Measurements from ENCODE around the gene RILPL2. TPM values are rescaled to one million over a fixed set of nuclear protein-coding genes. Genes with fewer than 3 reads are reported as not detected.
"Not testable (repeated sequence)": the region's sequence is repeated elsewhere in the genome, so short reads cannot be mapped to it uniquely, and the experiment has no call there.

The RILPL2 gene
- total RNA-seq, 1 donor from 2014 or later, result 2.2 TPM

DNA sequence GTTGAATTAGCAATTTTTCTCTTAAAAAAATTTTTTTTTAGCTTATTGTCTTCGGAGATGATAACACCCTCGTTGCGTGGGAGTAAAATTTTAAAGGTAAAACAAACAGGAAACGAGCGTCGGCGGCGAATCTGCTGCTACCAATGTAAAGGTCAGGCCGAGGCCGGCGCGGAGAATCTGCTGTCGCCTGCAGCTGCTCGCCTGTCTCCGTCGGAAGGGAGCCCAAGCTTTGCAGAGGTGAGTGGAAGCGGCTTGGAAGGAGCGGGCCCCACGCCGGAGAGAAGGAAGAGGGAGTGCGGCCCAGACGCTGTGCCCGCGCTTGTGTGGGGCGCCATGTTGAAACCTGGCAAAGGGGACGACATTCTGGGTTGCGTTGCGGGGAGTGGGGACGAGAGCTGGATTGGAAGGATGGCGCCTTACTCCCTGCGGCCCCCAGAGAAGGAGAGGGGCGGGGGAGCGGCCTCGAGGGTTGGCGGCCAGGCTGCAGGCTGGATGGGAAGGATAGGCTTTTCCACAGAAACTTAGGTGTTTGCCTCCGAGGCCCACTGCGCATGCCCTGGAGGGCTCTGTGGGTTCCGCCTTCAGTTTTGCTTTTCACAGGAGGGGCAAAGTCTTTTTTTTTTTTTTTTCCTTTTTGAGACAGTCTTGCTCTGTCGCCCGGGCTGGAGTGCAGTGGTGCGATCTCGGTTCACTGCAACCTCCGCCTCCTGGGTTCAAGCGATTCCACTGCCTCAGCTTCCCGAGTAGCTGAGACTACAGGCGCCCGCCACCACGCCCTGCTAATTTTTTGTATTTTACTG lies 21.7 kb upstream of the RILPL2 start, which contains the start of gene SNRNP35:
Gene SNRNP35, plus strand, starts transcription at position 160 of the 800 bp plus-strand sequence. CDS start 7,402 bp downstream, outside the sequence.
- intact Hi-C loops (cut with micrococcal nuclease), result no loop called here
- peaks cover 6% of the 10 kb centered on the region for H3K36me3 ChIP-seq
- H3K9me3 ChIP-seq (replicated peaks), result no peaks in the 10 kb centered on the region

DNA sequence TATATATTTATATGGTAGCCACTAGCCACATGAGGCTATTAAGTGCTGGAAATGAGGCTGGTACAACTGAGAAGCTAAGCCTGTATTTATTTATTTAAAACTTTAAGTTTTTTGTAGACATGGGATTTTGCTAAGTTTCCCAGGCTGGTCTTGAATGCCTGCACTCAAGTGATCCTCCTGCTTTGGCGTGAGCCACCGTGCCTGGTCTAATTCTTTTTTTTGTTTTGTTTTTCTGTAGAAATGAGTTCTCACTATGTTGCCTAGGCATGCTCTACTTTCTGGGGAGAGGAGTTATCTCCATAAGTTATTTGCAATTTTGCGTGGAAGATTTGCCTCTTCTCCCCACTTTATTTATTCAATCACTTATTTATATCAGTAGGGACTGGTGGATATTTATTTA lies 16.7 kb upstream of the RILPL2 start:
- H3K27me3 ChIP-seq (ENCODE audit: low read depth), result no peaks in the 10 kb centered on the region
- TF ChIP-seq CTCF (IDR thresholded peaks at IDR 0.05; ENCODE audit: borderline replicate concordance), result no peak
- no peaks in the 10 kb centered on the region for H3K9me3 ChIP-seq (replicated peaks)
- intact Hi-C loops (cut with micrococcal nuclease), result no loop called here
- no peak overlapping the region for H3K4me3 ChIP-seq
- H3K36me3 ChIP-seq, result no peaks in the 10 kb centered on the region
- DNase-seq, result no peak
- no peak overlapping the region for H3K27ac ChIP-seq (replicated peaks)
- peaks cover 3% of the 10 kb centered on the region for H3K4me1 ChIP-seq

More for the DNA sequence above, 21.7 kb upstream of the RILPL2 start, which contains the start of gene SNRNP35:
- Histone ChIP-seq H3K4me1 (peaks cover 24% of the 10 kb centered on the region), H3K4me3 (peak within 1 kb of the TSS; percentile 90), H3K27ac (replicated peaks) (peak within 1 kb of the TSS; percentile 99), H3K27me3 (ENCODE audit: low read depth) (no peaks in the 10 kb centered on the region)
- no peak for TF ChIP-seq CTCF (IDR thresholded peaks at IDR 0.05; ENCODE audit: borderline replicate concordance)
- DNase-seq, result peak; percentile 83

DNA sequence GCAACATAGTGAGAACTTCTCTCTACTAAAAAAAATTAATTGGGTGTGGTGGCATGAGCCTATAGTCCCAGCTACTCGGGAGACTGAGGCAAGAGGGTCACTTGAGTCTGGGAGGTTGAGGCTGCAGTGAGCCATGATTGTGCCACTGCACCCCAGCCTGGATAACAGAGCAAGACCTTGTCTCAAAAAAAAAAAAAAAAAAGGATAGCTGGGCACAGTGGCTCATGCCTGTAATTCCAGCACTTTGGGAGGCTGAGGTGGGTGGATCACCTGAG lies 15.7 kb upstream of the RILPL2 start:
- intact Hi-C loops (cut with micrococcal nuclease); H3K27me3 ChIP-seq (ENCODE audit: low read depth); H3K36me3 ChIP-seq; H3K9me3 ChIP-seq (replicated peaks); H3K4me1 ChIP-seq; H3K4me3 ChIP-seq; H3K27ac ChIP-seq (replicated peaks); DNase-seq: not testable (repeated sequence)

- no peaks in the 10 kb centered on the region for H3K27me3 ChIP-seq (ENCODE audit: low read depth)
- no peak for DNase-seq
- H3K9me3 ChIP-seq (replicated peaks), result no peaks in the 10 kb centered on the region
- H3K4me1 ChIP-seq, result peaks cover 12% of the 10 kb centered on the region
- H3K4me3 ChIP-seq, result no peak overlapping the region
- no peak overlapping the region for H3K27ac ChIP-seq (replicated peaks)
- TF ChIP-seq CTCF (IDR thresholded peaks at IDR 0.05; ENCODE audit: borderline replicate concordance), result no peak
- intact Hi-C loops (cut with micrococcal nuclease), result no loop called here
- no peaks in the 10 kb centered on the region for H3K36me3 ChIP-seq
Measured at GRCh38 chr12:123450636-123451035, 14.2 kb upstream of the RILPL2 start.

DNA sequence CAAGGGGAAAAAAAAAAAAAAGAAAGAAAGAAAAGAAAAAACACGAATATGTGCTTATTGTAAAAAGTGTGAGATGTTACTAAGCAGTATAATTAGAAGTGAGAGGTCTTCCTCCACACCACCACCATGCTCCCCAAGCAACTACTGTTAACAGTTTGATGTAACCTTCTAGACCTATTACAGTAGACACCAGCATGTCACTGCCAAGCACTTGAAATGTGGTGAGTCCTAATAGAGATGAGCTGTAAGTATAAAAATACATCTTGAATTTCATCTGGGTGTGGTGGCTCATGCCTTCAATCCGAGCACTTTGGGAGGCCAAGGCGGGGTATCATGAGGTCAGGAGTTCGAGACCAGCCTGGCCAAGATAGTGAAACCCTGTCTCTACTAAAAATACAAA lies 13.4 kb upstream of the RILPL2 start:
- H3K4me3 ChIP-seq, result no peak overlapping the region
- DNase-seq, result no peak
- peaks cover 20% of the 10 kb centered on the region for H3K4me1 ChIP-seq
- H3K36me3 ChIP-seq, result no peaks in the 10 kb centered on the region
- no peak overlapping the region for H3K27ac ChIP-seq (replicated peaks)
- H3K9me3 ChIP-seq (replicated peaks), result no peaks in the 10 kb centered on the region
- intact Hi-C loops (cut with micrococcal nuclease), result no loop called here
- no peak for TF ChIP-seq CTCF (IDR thresholded peaks at IDR 0.05; ENCODE audit: borderline replicate concordance)
- no peaks in the 10 kb centered on the region for H3K27me3 ChIP-seq (ENCODE audit: low read depth)

GRCh38 chr12:123449249-123449733 lies 12.8 kb upstream of the RILPL2 start:
- Histone ChIP-seq H3K27ac (replicated peaks) (no peak overlapping the region), H3K9me3 (replicated peaks) (no peaks in the 10 kb centered on the region), H3K4me1 (peaks cover 25% of the 10 kb centered on the region), H3K36me3 (no peaks in the 10 kb centered on the region), H3K27me3 (ENCODE audit: low read depth) (no peaks in the 10 kb centered on the region), H3K4me3 (no peak overlapping the region)
- intact Hi-C loops (cut with micrococcal nuclease), result no loop called here
- TF ChIP-seq CTCF (IDR thresholded peaks at IDR 0.05; ENCODE audit: borderline replicate concordance), result no peak
- DNase-seq, result no peak

Data from left ventricle myocardium inferior (tissue), 1 donor.